GM15510 (cell line): ENCODE measurements around the gene GMDS.

Experiments used
- POLR2A ChIP-seq: IDR thresholded peaks from 3 replicates; pipeline ENCODE4 v1.6.1; 2011; ENCODE audit warnings: borderline replicate concordance; ENCODE audit not compliant: insufficient read length; ENCODE audit errors: extremely low read depth

Gene GMDS

DNA sequence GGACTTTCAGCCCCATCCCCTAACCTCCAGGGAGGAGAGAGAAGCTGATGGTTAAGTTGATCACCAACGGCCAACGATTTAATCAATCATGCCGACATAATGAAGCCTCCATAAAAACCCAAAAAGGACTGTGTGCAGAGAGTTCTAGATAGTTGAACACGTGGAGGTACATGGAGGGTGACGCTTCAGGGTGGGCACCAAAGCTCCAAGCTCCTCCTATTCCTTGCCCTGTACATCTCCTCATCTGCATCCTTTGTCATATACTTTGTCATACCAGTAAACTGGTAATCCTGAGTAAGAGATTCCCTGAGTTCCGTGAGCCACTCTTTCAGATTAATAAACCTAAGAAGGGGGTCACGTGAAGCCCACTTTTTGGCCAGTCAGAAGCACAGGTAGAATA lies 3.7 kb upstream of the GMDS start:
- no peak for TF ChIP-seq POLR2A

DNA sequence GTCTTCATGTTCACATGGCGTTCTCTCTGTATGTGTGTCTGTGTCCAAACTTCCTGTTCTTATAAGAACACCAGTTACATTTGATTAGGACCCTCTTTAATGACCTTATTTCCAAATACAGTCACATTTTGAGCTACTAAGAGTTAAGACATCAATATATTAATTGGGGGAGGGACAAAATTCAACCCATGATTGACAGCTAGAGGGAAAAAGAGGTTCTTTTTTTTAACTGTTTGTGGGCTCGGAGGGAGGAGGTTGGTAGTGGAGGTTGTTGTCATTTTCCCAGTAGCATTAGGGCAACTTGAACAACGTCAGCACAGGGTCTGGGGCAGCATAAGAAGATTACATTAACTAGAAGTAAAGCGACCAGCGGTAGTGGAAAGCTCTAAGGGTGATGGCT lies 2.3 kb upstream of the GMDS start:
- TF ChIP-seq POLR2A = no peak

DNA sequence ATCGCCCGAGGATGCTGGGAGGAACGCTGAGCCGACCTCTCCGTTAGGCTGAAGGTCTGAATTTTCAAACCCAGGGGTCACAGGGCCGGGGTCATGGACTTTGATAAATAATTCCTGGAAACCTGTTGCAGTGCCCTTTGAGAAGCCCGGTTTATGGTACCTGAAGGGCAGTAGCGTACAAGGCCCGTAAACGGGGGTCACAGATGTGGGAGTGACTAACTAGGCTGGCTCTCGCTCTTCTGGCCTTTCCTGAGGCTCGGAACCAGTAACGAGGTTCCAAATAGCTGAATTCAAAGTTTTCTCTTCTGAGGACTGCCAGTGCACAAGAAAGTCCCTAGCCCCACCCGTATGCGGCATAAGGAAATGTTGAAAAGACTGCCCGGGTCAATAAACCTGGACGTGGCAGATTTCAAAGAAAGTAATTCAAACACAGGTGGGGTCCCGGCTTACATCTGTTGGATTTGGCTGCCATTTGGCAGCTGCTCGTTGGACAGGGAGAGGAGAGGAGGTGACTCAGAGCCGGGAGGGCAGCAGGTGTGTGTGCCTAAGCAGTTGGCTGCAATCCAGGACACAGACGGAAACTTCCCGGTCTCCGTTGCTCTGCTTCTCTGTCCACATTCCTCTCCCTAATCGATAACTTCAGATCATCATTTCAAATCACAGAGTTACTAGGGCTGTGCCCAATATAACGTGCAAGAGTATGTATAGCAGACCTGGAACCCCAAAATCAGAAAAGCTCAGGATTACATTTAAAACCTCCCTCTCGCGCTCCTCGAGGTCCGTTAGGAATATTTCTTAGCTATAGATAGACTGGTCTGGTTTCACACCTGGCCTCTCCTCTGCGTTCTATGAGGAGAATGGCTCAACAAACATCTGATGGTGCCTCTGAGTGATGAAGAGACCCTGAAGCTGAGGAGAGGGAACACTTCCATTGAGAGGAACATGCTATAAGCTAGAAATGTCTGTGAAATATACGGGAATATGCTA lies 765 bp upstream of the GMDS start:
- TF ChIP-seq POLR2A = no peak

DNA sequence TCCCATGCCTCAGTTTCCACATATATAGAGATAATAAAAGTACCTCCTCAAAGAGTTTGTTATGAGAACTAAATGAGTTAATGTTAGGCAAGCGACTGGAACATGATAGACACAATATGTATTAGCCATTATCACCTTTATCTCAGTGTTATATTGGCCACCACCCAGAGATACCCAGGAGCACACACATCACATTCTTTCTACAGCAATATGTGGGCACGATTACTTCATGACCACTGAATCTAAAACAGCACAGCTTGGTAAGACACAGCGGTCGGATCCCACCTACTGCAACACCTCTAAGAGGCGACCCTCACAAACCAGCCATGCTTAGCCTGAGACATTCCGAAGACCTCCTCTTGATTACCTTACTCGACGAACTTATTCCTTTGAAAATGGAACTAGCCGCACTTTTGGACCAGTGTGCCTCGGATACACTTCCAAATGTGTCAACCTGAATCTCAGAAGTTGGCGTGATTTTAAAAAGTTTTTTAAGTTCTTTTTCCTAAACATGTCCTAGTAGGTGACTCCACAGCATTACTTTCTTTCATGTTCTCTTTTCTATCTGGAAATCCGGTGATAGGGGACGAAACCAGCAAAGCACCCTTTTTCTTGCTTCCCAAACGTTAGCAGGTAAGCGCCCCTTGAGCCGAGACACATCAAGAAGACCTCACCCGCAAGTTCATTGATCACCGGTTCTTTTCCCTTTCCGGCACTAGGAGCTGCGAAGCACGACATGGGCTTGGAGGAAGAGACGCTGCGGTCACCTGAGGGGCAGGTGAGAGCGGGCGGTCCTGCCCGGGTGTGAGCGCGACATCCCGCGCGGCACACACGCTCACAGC lies 923 bp downstream of the GMDS start:
- TF ChIP-seq POLR2A = no peak

DNA sequence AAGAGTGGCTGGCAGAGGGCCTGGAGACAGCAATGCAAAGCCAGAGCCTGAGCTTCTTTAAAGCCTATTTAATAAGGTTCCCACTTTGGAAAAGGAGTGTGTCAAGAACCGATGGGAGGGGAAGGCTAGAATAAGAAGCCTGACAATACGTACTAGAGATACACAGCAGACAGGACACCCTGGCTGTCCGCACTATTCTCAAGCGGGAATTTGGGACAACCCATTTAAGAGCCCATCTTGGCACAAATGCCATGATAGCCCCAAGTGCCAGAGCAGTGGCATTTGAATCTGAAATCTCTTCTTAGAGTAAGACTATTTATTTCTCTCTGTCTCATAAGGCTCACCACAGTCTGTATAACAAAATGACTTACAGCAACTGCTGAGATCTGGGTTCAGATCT lies 3.1 kb downstream of the GMDS start:
- TF ChIP-seq POLR2A = no peak

DNA sequence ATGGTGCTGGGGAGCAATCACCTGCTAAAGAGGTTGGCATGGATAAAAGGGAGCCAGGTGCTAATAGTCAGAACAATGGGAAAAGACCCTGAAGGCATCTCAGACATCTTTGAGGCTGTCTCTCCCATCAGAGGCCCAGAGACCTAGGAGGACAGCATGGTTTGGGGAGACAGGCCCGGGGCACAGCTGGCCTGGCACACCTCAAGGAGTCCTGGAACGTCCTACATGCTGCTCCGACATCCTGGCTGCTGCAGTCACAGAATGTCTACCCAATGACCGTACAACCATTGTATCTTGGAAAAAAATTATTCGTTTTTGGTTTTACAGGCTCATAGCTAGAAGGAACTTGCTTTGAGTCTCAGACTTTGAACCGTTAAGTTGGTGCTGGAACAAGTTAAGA lies 4.4 kb downstream of the GMDS start:
- TF ChIP-seq POLR2A = no peak

DNA sequence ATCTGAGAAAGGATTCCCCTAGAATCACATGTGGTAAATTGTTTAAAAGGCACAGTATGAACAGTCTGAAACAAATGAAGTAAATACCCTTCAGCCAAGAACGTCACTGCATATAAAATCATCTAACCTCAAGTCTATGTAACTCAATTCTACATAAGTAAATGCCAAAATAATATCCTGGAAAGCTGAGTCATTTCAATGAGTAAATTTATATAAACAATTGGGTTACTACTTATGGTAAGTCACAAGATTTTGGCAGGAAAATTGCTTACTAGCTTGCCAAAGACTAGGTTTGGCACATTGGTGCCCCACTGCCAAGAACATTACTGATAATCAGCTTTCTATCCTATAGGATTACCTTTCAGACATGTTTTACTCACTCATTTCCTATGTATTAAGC lies 8.4 kb downstream of the GMDS start:
- no peak for TF ChIP-seq POLR2A

DNA sequence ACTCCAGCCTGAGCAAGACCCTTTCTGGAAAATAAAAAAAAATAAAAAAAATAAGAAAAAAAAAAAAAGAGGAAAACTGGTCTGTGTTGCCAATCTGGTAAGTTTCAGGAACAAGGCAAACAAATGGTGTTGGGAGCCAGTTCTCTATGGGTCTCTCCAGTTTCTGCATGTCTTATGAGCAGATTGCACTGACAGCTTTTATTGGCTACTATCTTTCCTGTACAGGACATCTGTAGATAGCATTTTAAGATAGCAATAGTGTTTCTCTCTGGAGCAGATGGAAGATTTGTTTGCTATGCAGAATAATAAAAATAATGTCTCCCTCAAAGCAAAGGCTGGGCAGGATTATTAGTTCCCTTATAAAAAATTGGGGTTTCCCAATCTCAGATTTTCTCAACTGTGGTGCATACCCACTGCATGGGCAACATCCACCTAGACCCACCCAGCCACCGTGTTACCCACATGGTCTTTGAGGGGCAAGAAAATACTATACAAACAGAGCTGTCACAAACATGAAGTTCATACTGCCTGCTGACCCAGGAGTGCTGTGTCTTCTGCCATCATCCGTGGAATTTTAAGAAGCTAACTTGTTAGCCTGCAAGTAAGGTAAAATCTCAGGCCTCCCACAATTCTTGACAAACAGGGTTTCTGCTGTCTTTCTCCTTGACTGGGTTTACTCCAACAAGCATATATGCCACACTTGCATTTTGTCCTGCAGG lies 9.5 kb downstream of the GMDS start:
- no peak for TF ChIP-seq POLR2A

DNA sequence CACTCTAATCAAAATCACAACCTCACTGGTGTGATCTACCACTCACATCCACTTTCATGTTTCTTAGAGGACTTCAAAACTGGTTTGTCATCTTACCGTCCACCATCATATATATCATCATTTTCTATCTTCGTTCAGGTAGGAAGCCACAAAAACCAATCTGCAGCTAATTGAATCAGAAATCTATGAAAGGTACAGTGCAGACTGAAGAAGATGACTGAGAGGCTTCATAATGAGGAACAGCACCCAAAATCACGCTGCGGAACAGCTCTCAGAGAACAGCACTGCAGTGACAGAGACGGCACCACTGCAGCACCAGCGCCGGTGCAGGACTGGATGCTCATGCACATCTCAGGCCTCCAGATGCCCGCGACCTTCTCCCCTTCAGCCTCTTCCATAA lies 13.0 kb downstream of the GMDS start:
- no peak for TF ChIP-seq POLR2A

DNA sequence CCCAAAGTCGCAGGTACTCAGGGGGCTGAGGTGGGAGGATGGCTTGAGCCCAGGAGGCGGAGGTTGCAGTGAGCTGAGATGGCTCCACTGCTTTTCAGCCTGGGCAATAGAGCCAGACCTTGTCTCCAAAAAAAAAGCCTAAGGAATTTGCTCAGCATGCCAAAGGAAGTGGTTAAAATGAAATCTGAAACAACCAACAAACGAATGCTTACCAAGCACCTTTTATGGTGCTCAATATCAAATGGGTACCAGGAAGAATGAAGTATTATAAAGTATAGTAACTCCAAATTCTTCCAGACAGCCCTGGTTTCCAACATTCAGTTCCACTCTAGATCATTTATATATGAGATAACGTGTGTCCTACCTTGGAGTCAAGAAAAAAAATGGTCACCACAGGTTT lies 14.0 kb downstream of the GMDS start:
- no peak for TF ChIP-seq POLR2A

DNA sequence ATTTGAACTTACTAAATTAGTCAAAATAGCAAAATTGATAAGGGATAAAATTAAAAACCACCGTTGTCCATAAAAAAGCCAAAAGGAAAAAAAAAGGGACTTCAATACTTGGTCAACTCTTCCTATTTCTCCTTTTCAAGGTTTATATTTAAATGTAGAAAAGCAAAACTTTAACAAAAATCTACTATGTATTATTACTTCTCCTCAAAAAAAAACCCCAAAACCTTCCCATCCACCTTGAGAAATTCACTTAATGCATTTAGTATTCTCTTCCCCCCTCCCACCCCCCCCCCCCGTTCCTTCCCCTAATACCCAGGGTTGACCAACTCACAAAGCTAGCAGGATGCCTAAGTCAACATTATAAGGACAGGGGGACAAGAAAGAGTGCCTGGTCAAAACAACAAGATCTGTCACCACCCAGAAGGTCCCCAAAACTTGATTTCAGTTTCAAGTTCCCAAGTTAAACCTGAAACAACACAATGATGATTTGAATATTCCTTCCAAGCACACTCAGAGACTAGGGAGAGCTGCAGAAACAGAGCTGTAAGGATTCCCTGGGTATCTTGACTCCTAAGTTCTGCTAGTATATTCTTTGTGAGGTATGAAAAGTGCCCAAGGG lies 14.6 kb downstream of the GMDS start:
- TF ChIP-seq POLR2A = no peak

DNA sequence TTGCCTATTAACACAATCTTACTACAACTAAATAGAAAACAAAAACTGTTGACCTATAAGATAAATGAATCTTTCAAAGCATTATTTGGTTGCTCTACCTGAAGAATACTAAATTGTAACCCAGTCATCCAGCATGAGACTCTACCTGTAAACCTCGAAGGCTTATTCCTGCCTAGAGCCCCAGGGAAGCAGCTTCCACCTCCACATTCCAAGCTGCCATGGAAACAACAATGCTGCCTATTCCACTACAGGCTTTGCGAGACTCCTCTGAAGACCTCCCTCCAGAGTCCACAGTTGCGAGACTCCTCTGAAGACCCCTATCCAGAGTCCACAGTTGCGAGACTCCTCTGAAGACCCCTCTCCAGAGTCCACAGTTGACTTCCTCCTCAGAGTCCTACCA lies 15.7 kb downstream of the GMDS start:
- TF ChIP-seq POLR2A = no peak

DNA sequence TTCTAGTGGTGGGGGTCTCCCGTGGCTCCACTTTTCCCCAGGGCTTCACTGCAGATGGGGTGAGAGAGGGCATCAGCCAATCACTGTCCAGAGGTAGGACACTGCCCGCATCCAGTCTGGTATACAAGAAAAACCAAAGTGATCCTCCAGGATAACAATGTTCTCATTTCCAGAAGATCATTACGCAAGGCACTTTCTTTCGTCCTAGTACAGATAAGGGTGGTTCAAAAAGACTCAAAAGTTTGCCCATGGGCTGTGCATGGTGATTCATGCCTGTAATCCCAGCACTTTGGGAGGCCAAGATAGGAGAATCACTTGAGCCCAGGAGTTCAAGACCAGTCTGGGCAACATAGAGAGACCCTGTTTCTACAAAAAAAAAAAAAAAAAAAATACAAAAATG lies 16.4 kb downstream of the GMDS start:
- TF ChIP-seq POLR2A = no peak

DNA sequence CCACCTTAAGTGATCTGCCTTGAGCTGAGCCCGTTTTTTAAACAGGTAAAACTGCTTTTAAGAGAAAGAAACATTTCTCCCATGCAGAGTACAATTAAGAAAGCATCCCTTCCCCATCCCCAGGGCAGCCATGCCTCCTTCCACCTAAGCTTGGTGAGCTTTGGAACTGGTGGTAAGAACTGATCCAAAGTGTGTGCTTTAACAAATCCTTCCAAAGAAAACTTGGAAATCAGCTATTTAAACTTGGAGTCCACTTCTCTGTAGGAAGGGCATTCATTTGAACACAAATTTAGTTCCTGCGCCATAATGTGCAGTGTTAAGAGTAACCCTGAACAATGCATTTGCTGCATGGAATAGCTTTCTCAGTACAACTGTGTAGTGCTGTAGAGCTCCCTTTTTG lies 17.0 kb downstream of the GMDS start:
- no peak for TF ChIP-seq POLR2A
